Panc1 (cell line): ENCODE data around the gene TRIM5. TPM values are rescaled to one million over a fixed set of nuclear protein-coding genes. Genes with fewer than 3 reads are reported as not detected.

Experiments used
- ATAC-seq: fragments of 200-7000 bp; cut with Tn5 transposase; 2 replicates; pipeline ENCODE4 v1.9.1; 2020; ENCODE audit warnings: mild to moderate bottlenecking, moderate library complexity
- Bru-seq: library from RNA; stranded (reverse); fragments of 400-500 nt; gene quantifications from one replicate; lab custom pipeline; 2021; lab: Mats Ljungman, UMichigan
- BruChase-seq, 2 experiments: library from RNA; stranded (reverse); fragments of 400-500 nt; gene quantifications; one replicate each; lab custom pipeline; 2021; lab: Mats Ljungman, UMichigan
- BruUV-seq: library from RNA; stranded (reverse); fragments of 400-500 nt; replicated peaks from 2 replicates; lab custom pipeline; 2021; lab: Mats Ljungman, UMichigan
- CTCF ChIA-PET: fragments of 300-600 bp; sonication (Branson Sonifier 250); formaldehyde crosslinking; loops from one replicate; lab custom pipeline; 2022; ENCODE audit warnings: antibody characterized with exemption; lab: Charles Lee
- POLR2A ChIA-PET: fragments of 300-600 bp; sonication (Branson Sonifier 250); formaldehyde crosslinking; loops from one replicate; lab custom pipeline; 2022; ENCODE audit warnings: antibody characterized with exemption; lab: Charles Lee
- DNase-seq: peaks from one replicate; pipeline ENCODE4 v3.0.0-alpha.2; 2010; ENCODE audit warnings: low read depth, low spot score
- H3K27ac ChIP-seq: 2 replicates; pipeline ENCODE4 v1.5.1; 2011; ENCODE audit warnings: mild to moderate bottlenecking, low read length, inconsistent platforms
- H3K27me3 ChIP-seq: fragments of 200-500 bp; sonication (Bioruptor generic); 2 replicates; pipeline ENCODE4 v1.6.0; 2014; ENCODE audit warnings: low read length, inconsistent platforms; ENCODE audit not compliant: control insufficient read depth, insufficient read depth
- H3K36me3 ChIP-seq: fragments of 200-500 bp; sonication (Bioruptor generic); 2 replicates; pipeline ENCODE4 v1.5.1; 2014; ENCODE audit warnings: inconsistent platforms, mild to moderate bottlenecking, low read length, moderate library complexity; ENCODE audit not compliant: control insufficient read depth, insufficient read depth
- H3K4me1 ChIP-seq: 2 replicates; pipeline ENCODE4 v1.5.1; 2011; ENCODE audit warnings: inconsistent platforms, mild to moderate bottlenecking, low read length, moderate library complexity; ENCODE audit not compliant: control insufficient read depth, insufficient read depth
- H3K4me3 ChIP-seq, 2 experiments: 2 replicates each; pipeline ENCODE4 v1.5.1; 2011 to 2012; ENCODE audit warnings: low read depth in 2 of 2, low read length in 2 of 2, mild to moderate bottlenecking in 2 of 2, inconsistent platforms in 1 of 2, moderate library complexity in 1 of 2
- H3K9me3 ChIP-seq: fragments of 200-500 bp; sonication (Bioruptor generic); 2 replicates; pipeline ENCODE4 v1.5.1; 2014; ENCODE audit warnings: low read depth, mild to moderate bottlenecking, inconsistent platforms, low read length, moderate library complexity; ENCODE audit not compliant: control insufficient read depth, insufficient read depth
- CTCF ChIP-seq: fragments of 450-650 bp; IDR thresholded peaks from 2 replicates; pipeline ENCODE4 v1.5.1; 2017; ENCODE audit warnings: mild to moderate bottlenecking
- POLR2AphosphoS5 ChIP-seq: IDR thresholded peaks from 2 replicates; pipeline ENCODE4 v1.6.1; 2012; ENCODE audit warnings: mild to moderate bottlenecking, low read depth, low read length, moderate library complexity
- REST ChIP-seq, 2 experiments: IDR thresholded peaks; 2 replicates each; pipeline ENCODE4 v1.6.1; 2011 to 2012; ENCODE audit warnings: low read depth in 2 of 2, control low read depth in 1 of 2, low read length in 1 of 2, mild to moderate bottlenecking in 1 of 2, moderate library complexity in 1 of 2; ENCODE audit not compliant: insufficient read depth in 1 of 2
- SIN3A ChIP-seq: IDR thresholded peaks from 2 replicates; pipeline ENCODE4 v1.6.1; 2012; ENCODE audit warnings: low read depth, mild to moderate bottlenecking, low read length, moderate library complexity, borderline replicate concordance; ENCODE audit not compliant: insufficient read depth
- TCF7L2 ChIP-seq: IDR thresholded peaks from 2 replicates; pipeline ENCODE4 v1.6.1; 2011; ENCODE audit warnings: mild to moderate bottlenecking, low read depth, low read length, inconsistent platforms
- in situ Hi-C: cut with HindIII; loops from 2 replicates; pipeline ENCODE4 v1.10.0; 2016; ENCODE audit warnings: low sequenced_read_pairs, low pct_unique_long_range_greater_than_20kb
- intact Hi-C: fragments of 100-400 bp; cut with micrococcal nuclease; formaldehyde crosslinking; loops from one replicate; pipeline ENCODE4 v1.10.0; 2022; ENCODE audit not compliant: unreplicated experiment
- long read RNA-seq: library from polyadenylated mRNA; unstranded; transcript quantifications from one replicate; pipeline ENCODE4 v2.0.0, GENCODE V29; 2021; ENCODE audit not compliant: unreplicated experiment
- polyA plus RNA-seq: library from polyadenylated mRNA; unstranded; fragments of >200 nt; gene quantifications from one replicate; pipeline ENCODE4 v1.2.1, GENCODE V29; 2012; ENCODE audit warnings: missing spikeins; ENCODE audit not compliant: insufficient read length
- total RNA-seq: library from RNA; stranded (reverse); gene quantifications from one replicate; pipeline ENCODE4 v1.2.1, GENCODE V29; 2021; ENCODE audit not compliant: unreplicated experiment

TRIM5 gene
- 56.1 TPM for total RNA-seq
- polyA plus RNA-seq, result 35.6 TPM
- Bru-seq, nascent RNA, result percentile 39 among the genes with signal in this experiment
- percentile 48 among the genes with signal in this experiment for BruChase-seq, experiment 1, labeled RNA remaining after a 2-hour chase
- percentile 58 among the genes with signal in this experiment for BruChase-seq, experiment 2, labeled RNA remaining after a 6-hour chase
- long read RNA-seq, transcript TRIM5-202 (8 exons, 2,991 nt), result major isoform, 24 of 65 reads
- long read RNA-seq, partial matches to known transcripts, result 11 of 65 reads
- long read RNA-seq, other reads (novel, unspliced or antisense), result 28 of 65 reads

GRCh38 chr11:5684646-5685362 lies at the start of gene TRIM5:
Gene TRIM5 (minus strand): TSS chr11:5685074. CDS start chr11:5680177, 4,897 bp downstream.
- CTCF ChIA-PET, result interaction anchor here (0.7 to 1.9 kb wide), 5 partner anchors 25 to 206 kb away, joined by 3 to 9 read pairs (median 4); no protein-coding TSS in a partner anchor
- Histone ChIP-seq H3K4me1 (peaks cover 3% of the 10 kb centered on the region; the same call in 1 of the 2 replicates), H3K9me3 (no peaks in the 10 kb centered on the region), H3K27ac (peak within 1 kb of the TSS; percentile 98), H3K4me3 (peak within 1 kb of the TSS; percentile 70 to 77), H3K27me3 (no peaks in the 10 kb centered on the region), H3K36me3 (no peaks in the 10 kb centered on the region)
- peak; percentile 86 for TF ChIP-seq CTCF
- peak; percentile 82 for TF ChIP-seq POLR2AphosphoS5
- TF ChIP-seq SIN3A, result no peak
- no peak for TF ChIP-seq REST (IDR thresholded peaks at IDR 0.05; ENCODE audit: insufficient read depth in 1 of 2, low read depth in 2 of 2, low read length in 1 of 2)
- 0 out of 2 replicates have a peak, but pooled peaks have one; percentile 19 for TF ChIP-seq TCF7L2
- intact Hi-C loops (loop anchor here (5.0 kb wide), 1 partner anchor 88 kb away; the partner anchor contains the start of gene TRIM6), in situ Hi-C loops (no loop called here)
- ATAC-seq, result peak; percentile 100
- no TSS peak for BruUV-seq
- POLR2A ChIA-PET, result interaction anchor here (0.5 to 1.3 kb wide), 4 partner anchors 88 to 560 kb away, joined by 3 to 6 read pairs (median 4); partner anchors contain the start of gene TRIM6
- DNase-seq, result peak; percentile 97

- in situ Hi-C loops, result no loop called here
- Histone ChIP-seq H3K27me3 (peaks cover 31% of the 10 kb centered on the region), H3K27ac (no peak overlapping the region), H3K4me3 (no peak overlapping the region), H3K36me3 (no peaks in the 10 kb centered on the region), H3K9me3 (no peaks in the 10 kb centered on the region), H3K4me1 (no peaks in the 10 kb centered on the region)
- POLR2A ChIA-PET, result no interaction called here
- DNase-seq (no peak), ATAC-seq (no peak)
- intact Hi-C loops, result no loop called here
- CTCF ChIA-PET, result interaction anchor here (0.7 kb wide), 1 partner anchor 37 kb away, joined by 3 read pairs; no protein-coding TSS in a partner anchor
- no peak for TF ChIP-seq TCF7L2
- no peak for TF ChIP-seq SIN3A
- no peak for TF ChIP-seq CTCF
- no peak for TF ChIP-seq REST (IDR thresholded peaks at IDR 0.05; ENCODE audit: insufficient read depth in 1 of 2, low read depth in 2 of 2, low read length in 1 of 2)
- TF ChIP-seq POLR2AphosphoS5, result no peak
- BruUV-seq, result no TSS peak
Measured at GRCh38 chr11:5727691-5728090, 42.8 kb upstream of the TRIM5 start.
